Osteoblast (primary cell): ENCODE data around the gene TRANK1. TPM values are rescaled to one million over a fixed set of nuclear protein-coding genes. Genes with fewer than 3 reads are reported as not detected.

Experiments
- DNase-seq: peaks from one replicate; pipeline ENCODE4 v3.0.0; 2011; ENCODE audit warnings: low spot score, mixed read lengths; ENCODE audit not compliant: insufficient read length; ENCODE audit errors: missing footprints
- H2AFZ ChIP-seq: 2 replicates; pipeline ENCODE4 v1.6.0; 2011; ENCODE audit warnings: mild to moderate bottlenecking, low read length
- H3K27ac ChIP-seq: 2 replicates; pipeline ENCODE4 v1.5.1; 2011; ENCODE audit warnings: mild to moderate bottlenecking, low read depth, low read length, moderate library complexity
- H3K27me3 ChIP-seq: 2 replicates; pipeline ENCODE4 v1.6.0; 2012; ENCODE audit warnings: mild to moderate bottlenecking, control low read depth, inconsistent platforms, low read length, moderate library complexity; ENCODE audit not compliant: insufficient read depth
- H3K36me3 ChIP-seq: 2 replicates; pipeline ENCODE4 v1.5.1; 2011; ENCODE audit warnings: mild to moderate bottlenecking, low read length, control low read depth, moderate library complexity; ENCODE audit not compliant: insufficient read depth
- H3K4me1 ChIP-seq: 2 replicates; pipeline ENCODE4 v1.5.1; 2011; ENCODE audit warnings: mild to moderate bottlenecking, low read length, control low read depth, moderate library complexity; ENCODE audit not compliant: insufficient read depth
- H3K4me2 ChIP-seq: 2 replicates; pipeline ENCODE4 v1.6.0; 2011; ENCODE audit warnings: mild to moderate bottlenecking, low read length; ENCODE audit not compliant: insufficient read depth
- H3K4me3 ChIP-seq: fragments of 200-600 bp; sonication (generic); 3 replicates; pipeline ENCODE4 v1.5.1; 2012; ENCODE audit warnings: mild to moderate bottlenecking, low read length, inconsistent platforms; ENCODE audit not compliant: insufficient read depth
- H3K79me2 ChIP-seq: 2 replicates; pipeline ENCODE4 v1.6.0; 2012; ENCODE audit warnings: mild to moderate bottlenecking, low read length, control low read depth, inconsistent platforms; ENCODE audit not compliant: insufficient read depth
- H3K9me3 ChIP-seq: 2 replicates; pipeline ENCODE4 v1.5.1; 2011; ENCODE audit warnings: low read depth, low read length, control low read depth
- H4K20me1 ChIP-seq: 2 replicates; pipeline ENCODE4 v1.6.0; 2012; ENCODE audit warnings: mild to moderate bottlenecking, low read length, control low read depth; ENCODE audit not compliant: insufficient read depth
- CTCF ChIP-seq: IDR thresholded peaks from 2 replicates; pipeline ENCODE4 v1.5.1; 2011; ENCODE audit warnings: mild to moderate bottlenecking, low read depth, low read length, moderate library complexity; ENCODE audit errors: extremely low read depth
- total RNA-seq: library from RNA; depleted of rRNA; stranded (reverse); fragments of >200 nt; gene quantifications from 2 replicates; pipeline ENCODE4 v1.2.3, GENCODE V29; 2012

TRANK1 gene
- total RNA-seq, 1 donor, result 30.8 TPM

GRCh38 chr3:36817806-36818533 is 126.9 kb downstream of the TRANK1 start:
- H3K4me3 ChIP-seq, result no peak overlapping the region
- no peaks in the 10 kb centered on the region for H3K27me3 ChIP-seq
- no peak overlapping the region for H3K4me2 ChIP-seq
- H3K79me2 ChIP-seq, result no peaks in the 10 kb centered on the region
- H3K27ac ChIP-seq, result no peak overlapping the region
- no peak overlapping the region for H2AFZ ChIP-seq
- no peak for DNase-seq
- no peak for TF ChIP-seq CTCF
- H3K36me3 ChIP-seq, result no peaks in the 10 kb centered on the region
- H3K4me1 ChIP-seq, result no peaks in the 10 kb centered on the region
- no peaks in the 10 kb centered on the region for H3K9me3 ChIP-seq
- H4K20me1 ChIP-seq, result no peaks in the 10 kb centered on the region

- Histone ChIP-seq H2AFZ (no peak overlapping the region), H3K4me1 (no peaks in the 10 kb centered on the region), H3K9me3 (no peaks in the 10 kb centered on the region), H3K4me3 (no peak overlapping the region), H4K20me1 (no peaks in the 10 kb centered on the region), H3K4me2 (no peak overlapping the region), H3K36me3 (no peaks in the 10 kb centered on the region), H3K79me2 (no peaks in the 10 kb centered on the region), H3K27me3 (no peaks in the 10 kb centered on the region), H3K27ac (no peak overlapping the region)
- TF ChIP-seq CTCF, result no peak
- DNase-seq, result no peak
These were observed 129.5 kb downstream of the TRANK1 start for GRCh38 chr3:36815375-36815774.

GRCh38 chr3:36814776-36815175 is 130.1 kb downstream of the TRANK1 start:
- TF ChIP-seq CTCF, result peak; percentile 22
- no peaks in the 10 kb centered on the region for H3K27me3 ChIP-seq
- DNase-seq, result no peak
- no peaks in the 10 kb centered on the region for H3K79me2 ChIP-seq
- no peaks in the 10 kb centered on the region for H3K4me1 ChIP-seq
- no peak overlapping the region for H3K4me3 ChIP-seq
- H3K9me3 ChIP-seq, result no peaks in the 10 kb centered on the region
- H3K27ac ChIP-seq, result no peak overlapping the region
- no peak overlapping the region for H2AFZ ChIP-seq
- no peaks in the 10 kb centered on the region for H3K36me3 ChIP-seq
- no peak overlapping the region for H3K4me2 ChIP-seq
- no peaks in the 10 kb centered on the region for H4K20me1 ChIP-seq

- no peak overlapping the region for H3K4me3 ChIP-seq
- H3K4me2 ChIP-seq, result no peak overlapping the region
- TF ChIP-seq CTCF, result no peak
- no peaks in the 10 kb centered on the region for H3K79me2 ChIP-seq
- no peaks in the 10 kb centered on the region for H4K20me1 ChIP-seq
- H2AFZ ChIP-seq, result no peak overlapping the region
- no peaks in the 10 kb centered on the region for H3K36me3 ChIP-seq
- no peaks in the 10 kb centered on the region for H3K4me1 ChIP-seq
- no peak overlapping the region for H3K27ac ChIP-seq
- no peaks in the 10 kb centered on the region for H3K27me3 ChIP-seq
- DNase-seq, result no peak
- no peaks in the 10 kb centered on the region for H3K9me3 ChIP-seq
These were observed 130.7 kb downstream of the TRANK1 start for GRCh38 chr3:36814066-36814717.
